ENCODE results near the gene FES. TPM values are rescaled to one million over a fixed set of nuclear protein-coding genes. Genes with fewer than 3 reads are reported as not detected.

Gene FES
- total RNA-seq, 1 experiment from 2014 or later = 6.7 TPM

GRCh38 chr15:90882781-90883525 lies 1.4 kb upstream of the FES start:
- Histone ChIP-seq H4K8ac (replicated peaks; ENCODE audit: insufficient read length, low read depth, low read length) (no peak overlapping the region), H2BK20ac (ENCODE audit: low read depth, low read length, poor library complexity, severe bottlenecking) (no peak overlapping the region), H2BK120ac (ENCODE audit: low read depth, low read length, poor library complexity, severe bottlenecking) (no peak overlapping the region), H2BK5ac (ENCODE audit: insufficient read length, low read length) (no peak overlapping the region), H3K4me1 (ENCODE audit: insufficient read depth, low read length) (no peaks in the 10 kb centered on the region), H3K4ac (ENCODE audit: low read depth, low read length) (no peak overlapping the region), H3K14ac (ENCODE audit: insufficient read depth, low read length) (0 out of 2 replicates have a peak overlapping the region, but pooled peaks have one; percentile 19), H3K27ac (ENCODE audit: insufficient read length, low read depth, low read length) (no peak overlapping the region), H3K27me3 (ENCODE audit: insufficient read depth, low read length) (no peaks in the 10 kb centered on the region), H3K18ac (ENCODE audit: insufficient read length, low read depth, low read length) (no peak overlapping the region), H3K56ac (ENCODE audit: insufficient read length, low read depth, low read length) (no peak overlapping the region), H3K23ac (ENCODE audit: insufficient read length, low read depth, low read length) (no peak overlapping the region), H4K5ac (ENCODE audit: insufficient read length, low read depth, low read length) (no peak overlapping the region), H2BK15ac (ENCODE audit: low read depth, low read length) (no peak overlapping the region), H3K79me1 (ENCODE audit: insufficient read depth, low read depth, low read length, poor library complexity, severe bottlenecking) (no peaks in the 10 kb centered on the region), H4K91ac (ENCODE audit: insufficient read length, low read depth, low read length) (no peak overlapping the region), H4K20me1 (ENCODE audit: control insufficient read depth, insufficient read depth, insufficient read length) (no peaks in the 10 kb centered on the region), H3K79me2 (ENCODE audit: insufficient read depth, low read length) (no peaks in the 10 kb centered on the region), H3K9me3 (ENCODE audit: control insufficient read depth, low read depth, low read length) (no peaks in the 10 kb centered on the region), H3T11ph (ENCODE audit: low read length) (no peak overlapping the region), H2AK5ac (ENCODE audit: insufficient read length, low read length) (no peak overlapping the region), H2AFZ (ENCODE audit: low read length) (no peak overlapping the region), H3K9ac (ENCODE audit: extremely low read depth, insufficient read length, low read length) (no peak overlapping the region), H3K23me2 (ENCODE audit: insufficient read length, low read depth, low read length, poor library complexity, severe bottlenecking) (peaks cover 7% of the 10 kb centered on the region), H2BK12ac (ENCODE audit: insufficient read length, low read depth, low read length) (no peak overlapping the region), H3K4me2 (ENCODE audit: insufficient read depth, insufficient read length, low read length) (no peak overlapping the region)
- H3K4me3 Mint-ChIP-seq = no peak overlapping the region; a peak in 1 of 5 replicates
- TF ChIP-seq, protein P1, sequence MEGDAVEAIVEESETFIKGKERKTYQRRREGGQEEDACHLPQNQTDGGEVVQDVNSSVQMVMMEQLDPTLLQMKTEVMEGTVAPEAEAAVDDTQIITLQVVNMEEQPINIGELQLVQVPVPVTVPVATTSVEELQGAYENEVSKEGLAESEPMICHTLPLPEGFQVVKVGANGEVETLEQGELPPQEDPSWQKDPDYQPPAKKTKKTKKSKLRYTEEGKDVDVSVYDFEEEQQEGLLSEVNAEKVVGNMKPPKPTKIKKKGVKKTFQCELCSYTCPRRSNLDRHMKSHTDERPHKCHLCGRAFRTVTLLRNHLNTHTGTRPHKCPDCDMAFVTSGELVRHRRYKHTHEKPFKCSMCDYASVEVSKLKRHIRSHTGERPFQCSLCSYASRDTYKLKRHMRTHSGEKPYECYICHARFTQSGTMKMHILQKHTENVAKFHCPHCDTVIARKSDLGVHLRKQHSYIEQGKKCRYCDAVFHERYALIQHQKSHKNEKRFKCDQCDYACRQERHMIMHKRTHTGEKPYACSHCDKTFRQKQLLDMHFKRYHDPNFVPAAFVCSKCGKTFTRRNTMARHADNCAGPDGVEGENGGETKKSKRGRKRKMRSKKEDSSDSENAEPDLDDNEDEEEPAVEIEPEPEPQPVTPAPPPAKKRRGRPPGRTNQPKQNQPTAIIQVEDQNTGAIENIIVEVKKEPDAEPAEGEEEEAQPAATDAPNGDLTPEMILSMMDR (conservative IDR thresholded peaks at IDR 0.05) = no peak
- peaks cover 9 to 26% (median 15%) of the 10 kb centered on the region in 3 experiments; a peak in 6 of 7 replicates for H3K36me3 Mint-ChIP-seq (ENCODE audit: insufficient read depth in 1 of 3, low read depth in 3 of 3)
- H3K27me3 Mint-ChIP-seq (ENCODE audit: low read depth) = no peaks in the 10 kb centered on the region
- peaks cover 14 to 21% of the 10 kb centered on the region in 2 experiments for H3K4me1 Mint-ChIP-seq
- no peak for DNase-seq
- no CpG with 5 or more reads among the region's 13 CpGs for WGBS (ENCODE audit: extremely low coverage, insufficient read length, low lambda C conversion rate)
- H3K9me3 Mint-ChIP-seq = no peaks in the 10 kb centered on the region
- no peak overlapping the region for H3K27ac Mint-ChIP-seq

Measured in H9 (cell line).